Adrenal gland (tissue), 12 donors: ENCODE results near the gene CADPS. TPM values are rescaled to one million over a fixed set of nuclear protein-coding genes. Genes with fewer than 3 reads are reported as not detected.

ENCODE experiments used
- DNase-seq, 7 donors: peaks; one replicate each; pipeline ENCODE4 v3.0.0-alpha.2; 2019 to 2020
- H3K27ac ChIP-seq, 5 donors: fragments of 200-600 bp; sonication (generic) in 4 of 5; 1 replicate in 3 of 5; 2 replicates in 2 of 5; pipeline versions ENCODE4 v1.5.1 to v1.8.0; 2016 to 2020; ENCODE audit warnings: mild to moderate bottlenecking in 1 of 5
- H3K27me3 ChIP-seq: fragments of 200-600 bp; 2 replicates; pipeline ENCODE4 v1.8.0; 2021
- H3K36me3 ChIP-seq, 2 donors: fragments of 200-600 bp; replicated peaks in 1 of 2; 1 replicate in 1 of 2; 2 replicates in 1 of 2; pipeline versions ENCODE4 v1.5.1 to v1.8.0; 2018 to 2022
- H3K4me1 ChIP-seq, 2 donors: fragments of 200-600 bp; replicated peaks in 1 of 2; 1 replicate in 1 of 2; 2 replicates in 1 of 2; pipeline versions ENCODE4 v1.5.1 to v1.8.0; 2018 to 2021
- H3K4me3 ChIP-seq, 4 donors: fragments of 200-600 bp; sonication (generic) in 3 of 4; one replicate each; pipeline ENCODE4 v1.5.1; 2016 to 2018
- H3K9me3 ChIP-seq, 3 donors: fragments of 200-600 bp; sonication (generic) in 1 of 3; replicated peaks in 1 of 3; 1 replicate in 2 of 3; 2 replicates in 1 of 3; pipeline versions ENCODE4 v1.5.1 to v1.8.0; 2016 to 2021
- POLR2A ChIP-seq, 2 donors: fragments of 450-650 bp; IDR thresholded peaks; one replicate each; pipeline ENCODE4 v1.6.1; 2017; ENCODE audit warnings: antibody characterized with exemption in 2 of 2, mild to moderate bottlenecking in 2 of 2, moderate library complexity in 1 of 2
- WGBS, 4 donors: extraction: QIAGEN DNeasy Blood & Tissue Kit in 2 of 4; methylation state at CpG; one replicate each; pipeline versions ENCODE4 v1.1.5 to v1.1.7; 2013 to 2017; 5-methylcytosine and 5-hydroxymethylcytosine counted together
- intact Hi-C, 2 donors: fragments of 100-400 bp; cut with DNase I; formaldehyde crosslinking; loops; one replicate each; pipeline versions ENCODE4 v1.14.1 to v1.15.0; 2022 to 2023
- polyA plus RNA-seq, 3 donors: library from polyadenylated mRNA; stranded (reverse); fragments of 200-250 nt in 2 of 3; fragments of 350-450 nt in 1 of 3; fragmentation: Illumina TruSeq in 1 of 3; extraction: RNeasy Lipid Tissue Mini Kit (QIAGEN cat#74804) in 1 of 3; gene quantifications; one replicate each; pipeline ENCODE4 v1.2.3, GENCODE V29; 2013 to 2014
- total RNA-seq, 9 donors: library from RNA; depleted of rRNA in 4 of 9; stranded (reverse); fragments of >200 nt in 4 of 9; fragments of 120-200 nt in 1 of 9; fragmentation: NEBNext Ultra II Directional in 1 of 9; extraction: Animal tissue kit (Norgen Biotek cat#: 25700) in 1 of 9; gene quantifications; one replicate each; pipeline versions ENCODE4 v1.1.0 to v1.2.4, GENCODE V29; 2013 to 2023
- TF ChIP-seq, protein P1 (sequence below), 6 experiments: fragments of 450-650 bp in 4 of 6; fragments of 200-600 bp in 2 of 6; sonication (generic) in 1 of 6; IDR thresholded peaks; 1 replicate in 5 of 6; 2 replicates in 1 of 6; pipeline versions ENCODE4 v1.5.1 to v1.8.0; 2016 to 2021; ENCODE audit warnings: antibody characterized with exemption in 6 of 6, mild to moderate bottlenecking in 2 of 6, moderate library complexity in 1 of 6
- donor health status: healthy with polysubstance abuse.
- donor health status: Bipolar disorder and iron deficiency.
- donor health status: DM: yes; HTN: yes; CAD: no.
- donor health status: DM: no; HTN: no; CAD: no.
- donor health status: DM: no; HTN: no; CAD: no.
- donor health status: DM: yes; HTN: yes; CAD: no.

Gene CADPS
- total and polyA plus RNA-seq, 12 donors: 0.24 to 36.5 (median 11.2) TPM; not detected in 2

DNA sequence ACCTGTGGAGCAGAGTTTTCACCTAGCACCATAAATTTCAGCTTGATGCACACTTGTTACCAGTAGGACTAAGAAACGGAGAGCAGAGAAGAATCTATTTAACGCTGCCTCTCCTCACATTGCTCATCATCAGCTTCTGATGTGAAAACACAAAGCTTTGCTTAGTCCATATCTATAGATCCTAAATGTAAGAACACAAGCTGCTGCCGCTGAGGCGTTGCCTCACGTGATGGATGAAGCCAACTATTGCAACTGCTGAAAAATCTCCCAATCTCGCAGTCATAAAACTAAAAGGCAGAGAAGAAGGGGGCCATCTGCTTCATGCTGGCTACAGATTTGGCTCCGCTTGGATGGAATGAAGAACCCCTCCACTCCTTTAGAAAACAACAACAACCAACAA lies 42.7 kb downstream of the CADPS start:
- intact Hi-C loops: no loop called here
- no peak overlapping the region for H3K4me3 ChIP-seq
- 54 to 64% (median 57%) methylated on average over 7 of the region's 7 CpGs for WGBS, 4 donors
- H3K27me3 ChIP-seq: no peaks in the 10 kb centered on the region
- DNase-seq: no peak
- no peaks in the 10 kb centered on the region for H3K4me1 ChIP-seq
- no peak overlapping the region for H3K27ac ChIP-seq
- no peaks in the 10 kb centered on the region for H3K9me3 ChIP-seq
- H3K36me3 ChIP-seq: no peaks in the 10 kb centered on the region
- no peak for TF ChIP-seq POLR2A (IDR thresholded peaks at IDR 0.05)
- TF ChIP-seq, protein P1, sequence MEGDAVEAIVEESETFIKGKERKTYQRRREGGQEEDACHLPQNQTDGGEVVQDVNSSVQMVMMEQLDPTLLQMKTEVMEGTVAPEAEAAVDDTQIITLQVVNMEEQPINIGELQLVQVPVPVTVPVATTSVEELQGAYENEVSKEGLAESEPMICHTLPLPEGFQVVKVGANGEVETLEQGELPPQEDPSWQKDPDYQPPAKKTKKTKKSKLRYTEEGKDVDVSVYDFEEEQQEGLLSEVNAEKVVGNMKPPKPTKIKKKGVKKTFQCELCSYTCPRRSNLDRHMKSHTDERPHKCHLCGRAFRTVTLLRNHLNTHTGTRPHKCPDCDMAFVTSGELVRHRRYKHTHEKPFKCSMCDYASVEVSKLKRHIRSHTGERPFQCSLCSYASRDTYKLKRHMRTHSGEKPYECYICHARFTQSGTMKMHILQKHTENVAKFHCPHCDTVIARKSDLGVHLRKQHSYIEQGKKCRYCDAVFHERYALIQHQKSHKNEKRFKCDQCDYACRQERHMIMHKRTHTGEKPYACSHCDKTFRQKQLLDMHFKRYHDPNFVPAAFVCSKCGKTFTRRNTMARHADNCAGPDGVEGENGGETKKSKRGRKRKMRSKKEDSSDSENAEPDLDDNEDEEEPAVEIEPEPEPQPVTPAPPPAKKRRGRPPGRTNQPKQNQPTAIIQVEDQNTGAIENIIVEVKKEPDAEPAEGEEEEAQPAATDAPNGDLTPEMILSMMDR (IDR thresholded peaks at IDR 0.05): no peak

DNA sequence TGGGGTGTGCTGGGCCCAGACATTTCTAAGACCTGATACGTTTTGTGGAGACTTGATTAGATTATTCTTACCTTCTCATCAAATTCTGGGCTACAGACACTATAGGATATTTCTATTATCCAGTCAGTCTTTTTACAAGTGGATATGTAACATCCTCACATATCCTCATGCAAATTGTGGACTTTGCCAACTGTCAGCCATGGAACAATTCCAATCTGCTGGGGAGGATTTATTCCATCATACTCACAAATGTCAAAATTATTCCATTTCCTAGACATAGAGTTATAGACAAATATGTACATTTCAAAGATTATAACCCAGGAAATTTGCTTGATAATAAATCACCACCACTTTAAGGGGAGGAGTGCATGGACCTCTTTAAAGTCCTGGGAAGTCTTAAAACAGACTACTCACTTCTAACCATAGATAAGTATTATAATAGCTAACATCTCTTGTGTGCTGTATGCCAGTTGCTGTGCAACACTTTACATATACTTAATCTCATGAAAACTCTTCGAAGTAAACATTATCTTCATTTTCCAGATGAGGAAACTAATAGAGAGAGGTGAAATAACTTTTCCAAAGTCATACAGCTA lies 44.4 kb downstream of the CADPS start:
- H3K27me3 ChIP-seq: no peaks in the 10 kb centered on the region
- no peaks in the 10 kb centered on the region for H3K36me3 ChIP-seq
- intact Hi-C loops: no loop called here
- H3K4me1 ChIP-seq: no peaks in the 10 kb centered on the region
- H3K9me3 ChIP-seq: no peaks in the 10 kb centered on the region
- no peak for DNase-seq
- no peak overlapping the region for H3K4me3 ChIP-seq
- WGBS, 4 donors: 33 to 60% (median 40%) methylated on average over 2 of the region's 2 CpGs
- no peak for TF ChIP-seq POLR2A (IDR thresholded peaks at IDR 0.05)
- TF ChIP-seq, protein P1 (IDR thresholded peaks at IDR 0.05): no peak
- no peak overlapping the region for H3K27ac ChIP-seq

DNA sequence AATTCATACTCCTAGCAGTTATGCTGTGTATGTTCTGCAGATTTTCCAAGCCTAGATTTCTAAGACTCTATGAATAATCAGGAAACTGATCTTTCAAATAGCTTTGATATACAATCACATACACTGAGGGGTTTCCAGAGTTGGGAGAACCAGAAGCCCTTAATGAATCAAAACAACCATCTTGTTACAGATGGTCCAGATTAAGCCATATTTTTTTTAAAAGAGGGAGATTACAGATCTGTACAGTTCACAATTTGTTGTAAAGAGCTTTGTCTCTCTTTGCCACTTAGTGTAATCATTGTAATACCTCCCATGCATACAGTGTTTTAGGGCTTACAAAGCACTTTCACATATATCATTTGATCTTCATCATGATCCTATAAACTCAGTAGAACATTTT lies 47.7 kb downstream of the CADPS start:
- intact Hi-C loops: no loop called here
- no peaks in the 10 kb centered on the region for H3K36me3 ChIP-seq
- H3K9me3 ChIP-seq: no peaks in the 10 kb centered on the region
- no peak overlapping the region for H3K4me3 ChIP-seq
- no peaks in the 10 kb centered on the region for H3K27me3 ChIP-seq
- no peak overlapping the region for H3K27ac ChIP-seq
- H3K4me1 ChIP-seq: no peaks in the 10 kb centered on the region
- TF ChIP-seq POLR2A (IDR thresholded peaks at IDR 0.05): no peak
- TF ChIP-seq, protein P1 (IDR thresholded peaks at IDR 0.05): no peak
- DNase-seq: no peak

DNA sequence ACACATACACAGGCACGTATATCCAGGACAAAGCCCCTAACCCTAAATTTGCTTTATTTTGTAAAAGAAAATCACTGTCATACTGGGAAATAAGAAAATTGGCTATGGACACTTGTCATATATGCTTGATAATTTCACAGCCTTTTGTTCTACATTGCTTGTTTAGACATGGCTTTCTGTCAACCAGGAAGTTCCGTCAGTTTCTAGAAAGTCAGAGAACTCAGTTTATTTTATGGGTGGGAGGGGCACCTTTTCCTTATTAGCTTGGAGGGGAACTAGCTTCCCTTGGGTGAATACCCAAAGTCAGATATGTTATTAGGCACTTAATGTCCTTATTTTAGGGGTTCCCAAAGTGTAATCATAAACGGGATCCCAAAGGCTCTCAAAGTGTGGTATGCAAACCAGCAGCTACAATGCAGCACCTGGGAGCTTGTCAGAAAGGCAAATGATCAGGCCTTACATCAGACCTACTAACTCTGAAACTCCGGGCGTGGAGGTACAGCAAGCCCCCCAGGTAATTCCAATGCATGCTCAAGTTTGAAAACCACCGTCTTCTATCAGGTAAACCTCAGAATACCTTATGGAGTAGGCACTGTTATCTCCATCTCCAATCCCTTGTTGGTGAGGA lies 50.1 kb downstream of the CADPS start:
- H3K4me1 ChIP-seq: no peaks in the 10 kb centered on the region
- no peak for DNase-seq
- intact Hi-C loops: no loop called here
- no peaks in the 10 kb centered on the region for H3K27me3 ChIP-seq
- no peak overlapping the region for H3K27ac ChIP-seq
- 72 to 79% (median 76%) methylated on average over 6 of the region's 6 CpGs for WGBS, 4 donors
- no peaks in the 10 kb centered on the region for H3K36me3 ChIP-seq
- no peak overlapping the region for H3K4me3 ChIP-seq
- no peaks in the 10 kb centered on the region for H3K9me3 ChIP-seq
- TF ChIP-seq, protein P1 (IDR thresholded peaks at IDR 0.05): no peak
- TF ChIP-seq POLR2A (IDR thresholded peaks at IDR 0.05): no peak
